Right lobe of liver (tissue), 6 donors: ENCODE results near the gene HES6. TPM values are rescaled to one million over a fixed set of nuclear protein-coding genes. Genes with fewer than 3 reads are reported as not detected.

ENCODE experiments used
- ATAC-seq, 4 donors: fragments of 200-7000 bp; cut with Tn5 transposase; one replicate each; pipeline ENCODE4 v1.9.1; 2020; ENCODE audit warnings: mild to moderate bottlenecking in 4 of 4, moderate library complexity in 4 of 4
- DNase-seq, 3 donors: peaks; one replicate each; pipeline ENCODE4 v3.0.0-alpha.2; 2020
- H3K27ac ChIP-seq, 3 donors: fragments of 200-600 bp; one replicate each; pipeline ENCODE4 v1.8.0; 2022
- H3K27me3 ChIP-seq, 2 donors: fragments of 200-600 bp; one replicate each; pipeline ENCODE4 v1.8.0; 2022
- H3K36me3 ChIP-seq, 4 donors: fragments of 200-600 bp; sonication (generic) in 1 of 4; one replicate each; pipeline versions ENCODE4 v1.5.1 to v1.8.0; 2017 to 2022; ENCODE audit warnings: control low read depth in 1 of 4
- H3K4me1 ChIP-seq, 4 donors: fragments of 200-600 bp; sonication (generic) in 1 of 4; one replicate each; pipeline versions ENCODE4 v1.5.1 to v1.8.0; 2017 to 2022; ENCODE audit warnings: control low read depth in 1 of 4
- H3K4me3 ChIP-seq, 3 donors: fragments of 200-600 bp; one replicate each; pipeline ENCODE4 v1.8.0; 2022
- H3K9me3 ChIP-seq, 4 donors: fragments of 200-600 bp; sonication (generic) in 1 of 4; one replicate each; pipeline versions ENCODE4 v1.5.1 to v1.8.0; 2017 to 2022; ENCODE audit warnings: control low read depth in 1 of 4
- CTCF ChIP-seq, 4 donors: fragments of 200-600 bp in 3 of 4; fragments of 450-650 bp in 1 of 4; IDR thresholded peaks; one replicate each; pipeline versions ENCODE4 v1.5.1 to v1.8.0; 2016 to 2022; ENCODE audit warnings: antibody characterized with exemption in 4 of 4, mild to moderate bottlenecking in 2 of 4
- POLR2A ChIP-seq: fragments of 450-650 bp; IDR thresholded peaks from one replicate; pipeline ENCODE4 v1.6.1; 2017; ENCODE audit warnings: antibody characterized with exemption, mild to moderate bottlenecking
- WGBS: methylation state at CpG from one replicate; pipeline ENCODE4 v1.1.6; 2018; ENCODE audit warnings: low coverage, low lambda C conversion rate; ENCODE audit not compliant: insufficient coverage; ENCODE audit errors: missing lambda C conversion rate; 5-methylcytosine and 5-hydroxymethylcytosine counted together
- intact Hi-C, 2 donors: fragments of 100-400 bp; cut with DNase I; formaldehyde crosslinking; loops; one replicate each; pipeline versions ENCODE4 v1.11.2 to v1.14.1; 2022
- total RNA-seq, 6 experiments: library from RNA; depleted of rRNA in 2 of 6; stranded (reverse); fragments of >200 nt in 2 of 6; fragmentation: NEBNext Ultra II Directional in 3 of 6; extraction: Animal tissue kit (Norgen Biotek cat#: 25700) in 3 of 6; gene quantifications; one replicate each; pipeline versions ENCODE4 v1.1.0 to v1.2.4, GENCODE V29; 2016 to 2023
- donor health status: DM: no; HTN: yes; CAD: no.
- donor health status: DM: no; HTN: no; CAD: no.
- donor health status: DM: no; HTN: no; CAD: no.
- donor health status: DM: no; HTN: yes; CAD: no.
- donor health status: DM: no; HTN: yes; CAD: no.

Gene HES6
- total RNA-seq, 6 experiments from 2014 or later, result 1.7 to 8.3 (median 3.8) TPM

DNA sequence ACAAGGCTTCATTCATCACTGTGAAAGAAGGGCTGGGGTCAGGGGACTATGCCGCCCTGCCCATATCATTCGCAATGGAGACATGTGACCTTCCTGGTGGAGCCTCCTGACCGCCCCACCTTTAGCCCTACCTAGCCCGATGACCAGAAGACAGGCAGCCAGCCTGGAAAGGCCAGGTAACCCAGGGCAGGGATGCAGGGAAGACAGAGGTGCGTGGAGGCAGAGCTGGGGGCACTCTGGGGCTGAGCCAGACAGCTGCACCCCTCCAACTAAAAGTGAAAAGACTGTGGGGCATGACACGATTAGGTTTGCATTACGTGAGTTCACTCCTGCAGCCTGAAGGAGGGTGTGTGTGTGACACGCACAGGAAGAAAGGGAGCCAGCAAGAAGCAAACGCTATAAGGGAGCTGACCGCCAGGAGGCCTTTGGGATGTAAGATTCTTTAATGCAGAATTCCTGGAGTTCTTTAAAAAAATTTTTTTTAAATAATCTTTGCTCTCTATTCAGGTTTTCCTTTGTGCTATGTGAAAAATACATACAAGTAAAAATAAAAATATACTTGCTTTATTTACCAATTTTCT, 3.7 kb upstream of the HES6 start:
- peak in 1 of 3 donors; percentile 37 for DNase-seq
- Histone ChIP-seq H3K36me3 (peaks cover 0 to 6% (median 2%) of the 10 kb centered on the region in 4 donors), H3K4me1 (peaks cover 0 to 4% (median 0%) of the 10 kb centered on the region in 4 donors), H3K9me3 (no peaks in the 10 kb centered on the region), H3K27me3 (no peaks in the 10 kb centered on the region), H3K27ac (no peak overlapping the region), H3K4me3 (no peak overlapping the region)
- no peak for ATAC-seq
- intact Hi-C loops, result no loop called here
- TF ChIP-seq CTCF (IDR thresholded peaks at IDR 0.05), result no peak
- TF ChIP-seq POLR2A, result no peak
- 88% methylated on average over 8 of the region's 10 CpGs for WGBS

DNA sequence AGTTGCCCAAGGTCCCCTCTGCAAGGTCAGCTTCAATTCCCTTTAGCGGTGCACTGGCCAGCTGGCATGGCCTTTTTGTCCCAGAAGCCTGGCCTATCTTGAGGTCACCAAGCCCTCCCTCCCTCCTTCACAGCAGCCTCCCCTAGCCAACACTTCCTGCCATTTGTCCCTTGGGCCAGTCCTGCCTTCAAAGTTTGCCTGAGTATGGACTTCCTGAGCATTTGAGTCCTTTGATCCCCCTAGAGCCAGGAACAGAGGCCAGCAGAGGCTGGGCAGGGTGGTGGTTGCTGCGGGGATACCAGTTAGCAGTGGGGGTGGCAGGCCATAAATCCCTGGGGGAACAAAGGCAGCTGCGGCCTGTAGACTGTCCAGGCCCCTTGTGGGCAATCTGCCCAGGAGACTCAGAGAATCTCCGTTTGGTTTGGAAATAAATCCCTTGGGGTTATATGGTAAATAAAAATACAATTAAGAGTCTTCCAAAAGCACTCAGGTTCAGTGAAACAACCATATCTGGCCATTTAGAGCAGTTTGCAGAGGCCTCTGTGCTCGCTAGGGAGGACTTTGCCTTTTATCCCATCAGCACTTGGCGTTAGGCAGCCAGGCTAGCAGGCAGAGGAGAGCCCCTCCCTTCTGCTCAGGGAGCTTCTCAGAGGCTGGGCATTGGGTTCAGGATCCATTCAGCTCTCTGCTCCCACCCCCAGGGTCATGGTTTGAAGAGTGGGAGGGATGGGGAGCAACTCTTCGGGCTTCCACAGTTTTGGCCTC, 3.1 kb upstream of the HES6 start:
- Histone ChIP-seq H3K27me3 (no peaks in the 10 kb centered on the region), H3K36me3 (peaks cover 0 to 6% (median 2%) of the 10 kb centered on the region in 4 donors), H3K4me3 (no peak overlapping the region), H3K9me3 (no peaks in the 10 kb centered on the region), H3K4me1 (peaks cover 0 to 4% (median 0%) of the 10 kb centered on the region in 4 donors), H3K27ac (no peak overlapping the region)
- ATAC-seq, result no peak
- TF ChIP-seq CTCF (IDR thresholded peaks at IDR 0.05) (no peak), POLR2A (no peak)
- DNase-seq, result no peak
- 59% methylated on average over 3 of the region's 7 CpGs for WGBS
- intact Hi-C loops, result no loop called here

DNA sequence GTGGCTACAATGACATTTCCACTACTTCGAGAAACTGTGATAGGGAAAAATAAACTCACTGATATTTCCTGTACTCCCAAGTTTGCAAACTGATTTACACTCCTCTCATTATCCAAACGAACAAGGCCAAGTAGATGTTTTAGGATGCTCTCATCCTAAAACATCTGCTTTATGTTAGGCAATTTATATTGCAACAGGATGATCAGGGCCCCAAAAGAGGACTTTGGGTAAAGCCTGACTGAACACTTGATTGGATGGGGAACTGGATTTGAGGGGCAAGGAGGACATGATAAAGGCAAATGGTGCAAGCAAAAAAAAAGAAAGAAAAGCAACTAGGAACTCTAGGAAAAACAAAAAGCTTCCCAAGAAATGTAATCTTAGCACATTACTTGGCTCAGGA, 2.1 kb upstream of the HES6 start:
- TF ChIP-seq POLR2A (no peak), CTCF (IDR thresholded peaks at IDR 0.05) (no peak)

GRCh38 chr2:238240757-238241711, 1.2 kb upstream of the HES6 start:
- no peaks in the 10 kb centered on the region for H3K9me3 ChIP-seq
- 6% methylated on average over 11 of the region's 71 CpGs for WGBS
- H3K27ac ChIP-seq, result no peak overlapping the region
- intact Hi-C loops, result no loop called here
- peaks cover 0 to 4% (median 0%) of the 10 kb centered on the region in 4 donors for H3K4me1 ChIP-seq
- peak in 1 of 3 donors; percentile 54 for DNase-seq
- ATAC-seq, result peak in 2 of 4 donors; percentile 4
- no peak for TF ChIP-seq POLR2A
- TF ChIP-seq CTCF (IDR thresholded peaks at IDR 0.05), result no peak
- no peak overlapping the region for H3K4me3 ChIP-seq
- peaks cover 0 to 6% (median under 1%) of the 10 kb centered on the region in 4 donors for H3K36me3 ChIP-seq
- H3K27me3 ChIP-seq, result no peaks in the 10 kb centered on the region

More for the DNA sequence above, 2.1 kb upstream of the HES6 start:
- DNase-seq, result no peak
- WGBS, result 90% methylated on average over 2 of the region's 2 CpGs
- Histone ChIP-seq H3K9me3 (no peaks in the 10 kb centered on the region), H3K27ac (no peak overlapping the region), H3K27me3 (no peaks in the 10 kb centered on the region), H3K4me3 (no peak overlapping the region), H3K36me3 (peaks cover 0 to 6% (median 2%) of the 10 kb centered on the region in 4 donors), H3K4me1 (peaks cover 0 to 4% (median 0%) of the 10 kb centered on the region in 4 donors)
- intact Hi-C loops, result no loop called here
- no peak for ATAC-seq
